Measurements from ENCODE around the gene AHNAK2. TPM values are rescaled to one million over a fixed set of nuclear protein-coding genes. Genes with fewer than 3 reads are reported as not detected.
A peak's percentile ranks its signal among the peaks of the same experiment; 100 is the strongest.

AHNAK2 gene
- total RNA-seq, 1 experiment from 2014 or later = 30.8 TPM

DNA sequence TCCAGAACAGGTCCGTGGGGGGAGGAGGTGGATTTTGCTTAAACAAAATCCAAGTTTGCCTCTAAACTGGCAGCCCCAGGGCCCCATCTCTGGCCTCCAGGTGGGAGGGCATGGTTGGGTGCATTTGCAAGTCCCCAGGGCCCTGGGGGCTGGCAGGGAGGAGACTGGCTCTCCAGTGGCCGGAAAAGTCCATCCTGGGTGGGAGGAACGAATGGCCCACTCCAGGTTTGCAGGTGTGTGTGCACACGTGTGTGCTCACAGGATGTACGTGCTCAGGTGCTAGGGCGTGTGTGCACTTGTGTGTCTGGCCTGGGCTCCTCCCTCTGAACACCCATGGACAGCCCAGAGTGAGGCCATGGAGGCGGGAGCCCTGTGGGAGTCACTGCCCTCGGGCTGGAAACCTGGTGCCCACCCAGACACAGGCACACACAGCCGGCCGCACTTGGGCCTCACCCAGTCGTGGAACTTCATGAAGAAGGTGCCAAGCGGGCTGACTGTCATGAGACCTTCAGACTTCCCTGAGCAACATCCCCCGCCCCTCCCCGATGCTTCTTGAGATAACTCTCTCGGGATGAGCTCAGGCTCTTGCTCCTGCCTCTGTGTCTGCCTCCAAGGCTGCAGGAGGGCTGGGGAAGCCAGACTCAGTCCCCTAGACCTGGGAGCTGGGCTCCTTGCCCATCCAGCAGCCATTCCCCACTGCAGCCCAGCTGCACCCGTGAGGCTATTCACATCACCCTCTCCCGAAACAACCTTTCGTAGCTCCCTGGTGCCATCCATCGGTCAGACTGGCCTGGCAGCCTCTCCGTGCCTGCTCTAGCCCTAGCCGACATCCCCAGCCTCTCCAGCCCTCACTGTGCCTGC is 9.4 kb downstream of the AHNAK2 start:
- H3K36me3 ChIP-seq (ENCODE audit: low read depth) = no peaks in the 10 kb centered on the region
- H3K79me2 ChIP-seq (ENCODE audit: low read depth) = no peaks in the 10 kb centered on the region
- peaks cover 53% of the 10 kb centered on the region for H3K4me1 ChIP-seq (replicated peaks; ENCODE audit: insufficient read depth)
- peak in 1 of 2 experiments; percentile 69 for DNase-seq
- no peak overlapping the region for H2AFZ ChIP-seq
- TF ChIP-seq CTCF (conservative IDR thresholded peaks at IDR 0.05) = 0 out of 2 replicates have a peak, but pooled peaks have one; percentile 34
- TF ChIP-seq EZH2 (IDR thresholded peaks at IDR 0.05; ENCODE audit: low read depth) = no peak
- no peak overlapping the region for H3K4me3 ChIP-seq
- ChIA-PET POLR2A (ENCODE audit: unreplicated experiment) (interaction anchor here (0.6 to 0.7 kb wide), 4 partner anchors 52 to 1864 kb away, joined by 4 to 30 read pairs (median 6); partner anchors contain the start of gene CDCA4), CTCF (interaction anchor here (0.6 to 0.9 kb wide), 4 partner anchors 36 to 1904 kb away, joined by 3 read pairs; no protein-coding TSS in a partner anchor)
- H3K4me2 ChIP-seq = 0 out of 2 replicates have a peak overlapping the region, but pooled peaks have one; percentile 49
- H3K27me3 ChIP-seq (ENCODE audit: insufficient read depth, low read depth) = no peaks in the 10 kb centered on the region
- peaks cover 31% of the 10 kb centered on the region for H3F3A ChIP-seq (ENCODE audit: insufficient read depth, low read depth)
- H3K9me3 ChIP-seq (ENCODE audit: insufficient read depth, low read depth) = no peaks in the 10 kb centered on the region
- BruUV-seq (replicated peaks) = no TSS peak
- H3K27ac ChIP-seq = no peak overlapping the region
- H4K20me1 ChIP-seq (ENCODE audit: insufficient read depth) = no peaks in the 10 kb centered on the region
- H3K9me2 ChIP-seq (ENCODE audit: insufficient read depth) = no peaks in the 10 kb centered on the region
- intact Hi-C loops (cut with micrococcal nuclease; ENCODE audit: unreplicated experiment) = loop anchor here (5.0 kb wide), 1 partner anchor 36 kb away; no protein-coding TSS in a partner anchor

DNA sequence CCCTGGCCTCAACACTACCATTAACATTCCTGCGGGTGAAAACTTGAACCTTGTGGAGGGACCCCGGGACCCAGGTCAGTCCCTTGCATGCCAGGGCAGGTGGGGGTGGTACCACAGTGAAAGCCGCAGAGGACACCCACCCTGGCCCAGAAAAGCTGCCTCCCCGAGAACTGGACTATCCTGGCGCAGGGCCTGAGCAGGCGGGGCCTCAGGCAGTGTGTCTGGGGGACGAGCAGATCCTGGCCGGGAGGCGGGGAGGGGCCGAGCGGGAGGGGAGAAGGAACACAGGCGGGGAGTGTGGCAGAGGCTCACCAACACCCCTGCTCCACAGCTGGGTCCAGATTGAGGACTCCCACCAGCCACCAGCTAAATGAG is 10.0 kb downstream of the AHNAK2 start:
- Histone ChIP-seq H4K20me1 (ENCODE audit: insufficient read depth) (no peaks in the 10 kb centered on the region), H3K4me1 (replicated peaks; ENCODE audit: insufficient read depth) (peaks cover 48% of the 10 kb centered on the region), H3K27me3 (ENCODE audit: insufficient read depth, low read depth) (no peaks in the 10 kb centered on the region), H3F3A (ENCODE audit: insufficient read depth, low read depth) (peaks cover 26% of the 10 kb centered on the region), H3K79me2 (ENCODE audit: low read depth) (no peaks in the 10 kb centered on the region), H3K36me3 (ENCODE audit: low read depth) (no peaks in the 10 kb centered on the region), H3K4me3 (no peak overlapping the region), H3K9me2 (ENCODE audit: insufficient read depth) (no peaks in the 10 kb centered on the region), H3K9me3 (ENCODE audit: insufficient read depth, low read depth) (no peaks in the 10 kb centered on the region), H2AFZ (no peak overlapping the region), H3K27ac (no peak overlapping the region), H3K4me2 (peak overlapping the region; percentile 49)
- TF ChIP-seq CTCF (conservative IDR thresholded peaks at IDR 0.05) (no peak), EZH2 (IDR thresholded peaks at IDR 0.05; ENCODE audit: low read depth) (no peak)
- intact Hi-C loops (cut with micrococcal nuclease; ENCODE audit: unreplicated experiment) = loop anchor here (5.0 kb wide), 1 partner anchor 36 kb away; no protein-coding TSS in a partner anchor
- ChIA-PET POLR2A (ENCODE audit: unreplicated experiment) (interaction anchor here (0.5 to 0.7 kb wide), 3 partner anchors 333 to 1863 kb away, joined by 3 to 6 read pairs (median 5); no protein-coding TSS in a partner anchor), CTCF (interaction anchor here (0.6 kb wide), 1 partner anchor 1904 kb away, joined by 3 read pairs; no protein-coding TSS in a partner anchor)
- no TSS peak for BruUV-seq (replicated peaks)
- DNase-seq = peak in 1 of 2 experiments; percentile 76

- TF ChIP-seq EZH2 (IDR thresholded peaks at IDR 0.05; ENCODE audit: low read depth) (no peak), CTCF (conservative IDR thresholded peaks at IDR 0.05) (no peak)
- CTCF ChIA-PET = no interaction called here
- no peaks in the 10 kb centered on the region for H3K79me2 ChIP-seq (ENCODE audit: low read depth)
- H2AFZ ChIP-seq = no peak overlapping the region
- H3F3A ChIP-seq (ENCODE audit: insufficient read depth, low read depth) = peaks cover 21% of the 10 kb centered on the region
- H3K4me3 ChIP-seq = no peak overlapping the region
- no peaks in the 10 kb centered on the region for H3K36me3 ChIP-seq (ENCODE audit: low read depth)
- H3K27ac ChIP-seq = no peak overlapping the region
- H3K9me2 ChIP-seq (ENCODE audit: insufficient read depth) = no peaks in the 10 kb centered on the region
- POLR2A ChIA-PET (ENCODE audit: unreplicated experiment) = interaction anchor here (0.5 to 0.7 kb wide), 3 partner anchors 334 to 1863 kb away, joined by 3 to 6 read pairs (median 5); no protein-coding TSS in a partner anchor
- peaks cover 43% of the 10 kb centered on the region for H3K4me1 ChIP-seq (replicated peaks; ENCODE audit: insufficient read depth)
- no peaks in the 10 kb centered on the region for H4K20me1 ChIP-seq (ENCODE audit: insufficient read depth)
- no peaks in the 10 kb centered on the region for H3K27me3 ChIP-seq (ENCODE audit: insufficient read depth, low read depth)
- intact Hi-C loops (cut with micrococcal nuclease; ENCODE audit: unreplicated experiment) = loop anchor here (5.0 kb wide), 1 partner anchor 35 kb away; no protein-coding TSS in a partner anchor
- BruUV-seq (replicated peaks) = no TSS peak
- H3K9me3 ChIP-seq (ENCODE audit: insufficient read depth, low read depth) = no peaks in the 10 kb centered on the region
- peak in 1 of 2 experiments; percentile 59 for DNase-seq
- peak overlapping the region; percentile 49 for H3K4me2 ChIP-seq
Observed at GRCh38 chr14:104967386-104968152, 10.6 kb downstream of the AHNAK2 start.
